PC-9 (cell line): ENCODE results near the gene ERMP1. TPM values are rescaled to one million over a fixed set of nuclear protein-coding genes. Genes with fewer than 3 reads are reported as not detected.

Experiments used
- BruUV-seq: library from RNA; stranded (reverse); fragments of 400-500 nt; replicated peaks from 2 replicates; lab custom pipeline; 2021; lab: Mats Ljungman, UMichigan
- CTCF ChIA-PET: fragments of 300-600 bp; sonication (Branson Sonifier 250); formaldehyde crosslinking; loops from one replicate; lab custom pipeline; 2022; ENCODE audit warnings: antibody characterized with exemption; lab: Charles Lee
- POLR2A ChIA-PET: fragments of 300-600 bp; sonication (Branson Sonifier 250); formaldehyde crosslinking; loops from one replicate; lab custom pipeline; 2022; ENCODE audit warnings: antibody characterized with exemption; ENCODE audit not compliant: unreplicated experiment; lab: Charles Lee
- DNase-seq, 2 experiments: peaks; one replicate each; pipeline versions ENCODE4 v3.0.0 to v3.0.0-alpha.2; 2015 to 2022; ENCODE audit warnings: mixed read lengths in 1 of 2
- H2AFZ ChIP-seq: fragments of 200-600 bp; sonication (generic); 2 replicates; pipeline ENCODE4 v1.8.1; 2017; ENCODE audit warnings: antibody characterized with exemption
- H3F3A ChIP-seq: fragments of 200-600 bp; sonication (generic); 2 replicates; pipeline ENCODE4 v1.8.1; 2017; ENCODE audit warnings: antibody characterized with exemption, mild to moderate bottlenecking, low read depth; ENCODE audit not compliant: insufficient read depth
- H3K27ac ChIP-seq: fragments of 200-600 bp; sonication (generic); 2 replicates; pipeline ENCODE4 v1.6.1; 2016; ENCODE audit warnings: mixed run types
- H3K27me3 ChIP-seq: fragments of 200-600 bp; sonication (generic); 2 replicates; pipeline ENCODE4 v1.6.1; 2016; ENCODE audit warnings: low read depth, mixed run types; ENCODE audit not compliant: insufficient read depth
- H3K36me3 ChIP-seq: fragments of 200-600 bp; sonication (generic); 2 replicates; pipeline ENCODE4 v1.6.1; 2016; ENCODE audit warnings: low read depth, mixed run types
- H3K4me1 ChIP-seq: fragments of 200-600 bp; sonication (generic); replicated peaks from 2 replicates; pipeline ENCODE4 v1.6.1; 2016; ENCODE audit warnings: mixed run types; ENCODE audit not compliant: insufficient read depth
- H3K4me2 ChIP-seq: fragments of 200-600 bp; sonication (generic); 2 replicates; pipeline ENCODE4 v1.6.1; 2017; ENCODE audit warnings: mixed run types
- H3K4me3 ChIP-seq: fragments of 200-600 bp; sonication (generic); 2 replicates; pipeline ENCODE4 v1.6.1; 2016; ENCODE audit warnings: mixed run types
- H3K79me2 ChIP-seq: fragments of 200-600 bp; sonication (generic); 2 replicates; pipeline ENCODE4 v1.6.1; 2017; ENCODE audit warnings: low read depth, mixed run types
- H3K9me2 ChIP-seq: fragments of 200-600 bp; sonication (generic); 2 replicates; pipeline ENCODE4 v1.8.1; 2017; ENCODE audit warnings: mild to moderate bottlenecking; ENCODE audit not compliant: insufficient read depth
- H3K9me3 ChIP-seq: fragments of 200-600 bp; sonication (generic); 2 replicates; pipeline ENCODE4 v1.8.1; 2016; ENCODE audit warnings: low read depth; ENCODE audit not compliant: insufficient read depth
- H4K20me1 ChIP-seq: fragments of 200-600 bp; sonication (generic); 2 replicates; pipeline ENCODE4 v1.8.1; 2017; ENCODE audit not compliant: insufficient read depth
- EZH2 ChIP-seq: fragments of 200-600 bp; sonication (generic); IDR thresholded peaks from 2 replicates; pipeline ENCODE4 v1.8.0; 2017; ENCODE audit warnings: antibody characterized with exemption, low read depth
- intact Hi-C: fragments of 100-400 bp; cut with micrococcal nuclease; formaldehyde crosslinking; loops from one replicate; pipeline ENCODE4 v1.10.0; 2022; ENCODE audit not compliant: unreplicated experiment
- total RNA-seq: library from RNA; stranded (reverse); gene quantifications from 2 replicates; pipeline ENCODE4 v1.2.3, GENCODE V29; 2021
- TF ChIP-seq, protein P1 (sequence below): fragments of 200-600 bp; sonication (generic); conservative IDR thresholded peaks from 2 replicates; pipeline ENCODE4 v1.6.1; 2017; ENCODE audit warnings: mixed run types, antibody characterized with exemption, mild to moderate bottlenecking, moderate library complexity

The ERMP1 gene
- total RNA-seq, 1 experiment from 2014 or later: 51.0 TPM

DNA sequence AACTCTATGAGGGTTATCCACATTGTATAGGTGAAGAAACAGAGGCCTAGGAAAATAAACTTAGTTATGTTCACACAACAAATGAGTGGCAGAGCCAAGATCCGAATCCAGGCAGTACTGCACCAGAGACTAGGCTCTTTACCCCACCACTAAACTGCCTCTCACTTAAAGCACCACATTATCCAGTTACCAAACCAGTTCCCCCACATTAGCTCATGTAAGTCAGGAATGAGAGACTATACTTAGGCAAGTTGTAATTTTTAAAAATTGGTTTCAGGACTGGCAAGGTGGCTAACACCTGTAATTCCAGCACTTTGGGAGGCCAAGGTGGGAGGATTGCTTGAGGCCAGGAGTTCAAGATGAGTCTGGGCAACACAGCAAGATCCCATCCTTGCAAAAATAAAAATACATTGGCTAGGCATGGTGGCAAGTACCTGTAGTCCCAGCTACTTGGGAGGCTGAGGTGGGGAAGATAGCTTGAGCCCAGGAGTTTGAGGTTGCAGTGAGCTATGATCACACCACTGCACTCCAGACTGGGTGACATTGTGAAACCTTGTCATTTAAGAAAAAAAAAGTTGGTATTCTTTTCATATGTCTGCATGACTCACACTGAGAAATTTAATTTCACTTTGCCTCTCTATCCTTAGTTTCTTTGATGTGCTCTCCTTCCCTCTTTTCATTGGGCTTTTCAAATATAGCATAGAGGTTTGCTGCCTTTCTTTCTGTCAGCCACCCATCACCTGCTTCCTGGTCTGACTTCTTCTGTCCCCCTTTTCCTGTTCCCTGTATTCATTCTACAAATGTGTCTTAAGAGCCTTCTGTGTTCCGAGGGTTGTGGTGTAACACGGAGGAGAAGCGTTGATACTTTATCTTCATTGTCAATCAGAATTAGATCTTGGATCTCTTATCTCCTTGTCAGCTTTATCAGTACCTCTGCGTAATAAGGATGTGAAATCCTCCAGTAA lies 64.7 kb downstream of the ERMP1 start:
- Histone ChIP-seq H3K9me2 (no peaks in the 10 kb centered on the region), H3K4me3 (no peak overlapping the region), H3K9me3 (no peaks in the 10 kb centered on the region), H3K36me3 (no peaks in the 10 kb centered on the region; the same call in 1 of the 2 replicates), H3F3A (no peaks in the 10 kb centered on the region), H4K20me1 (no peaks in the 10 kb centered on the region), H3K4me1 (no peaks in the 10 kb centered on the region), H3K27me3 (no peaks in the 10 kb centered on the region), H3K4me2 (no peak overlapping the region), H2AFZ (no peak overlapping the region), H3K27ac (no peak overlapping the region), H3K79me2 (no peaks in the 10 kb centered on the region)
- TF ChIP-seq, protein P1, sequence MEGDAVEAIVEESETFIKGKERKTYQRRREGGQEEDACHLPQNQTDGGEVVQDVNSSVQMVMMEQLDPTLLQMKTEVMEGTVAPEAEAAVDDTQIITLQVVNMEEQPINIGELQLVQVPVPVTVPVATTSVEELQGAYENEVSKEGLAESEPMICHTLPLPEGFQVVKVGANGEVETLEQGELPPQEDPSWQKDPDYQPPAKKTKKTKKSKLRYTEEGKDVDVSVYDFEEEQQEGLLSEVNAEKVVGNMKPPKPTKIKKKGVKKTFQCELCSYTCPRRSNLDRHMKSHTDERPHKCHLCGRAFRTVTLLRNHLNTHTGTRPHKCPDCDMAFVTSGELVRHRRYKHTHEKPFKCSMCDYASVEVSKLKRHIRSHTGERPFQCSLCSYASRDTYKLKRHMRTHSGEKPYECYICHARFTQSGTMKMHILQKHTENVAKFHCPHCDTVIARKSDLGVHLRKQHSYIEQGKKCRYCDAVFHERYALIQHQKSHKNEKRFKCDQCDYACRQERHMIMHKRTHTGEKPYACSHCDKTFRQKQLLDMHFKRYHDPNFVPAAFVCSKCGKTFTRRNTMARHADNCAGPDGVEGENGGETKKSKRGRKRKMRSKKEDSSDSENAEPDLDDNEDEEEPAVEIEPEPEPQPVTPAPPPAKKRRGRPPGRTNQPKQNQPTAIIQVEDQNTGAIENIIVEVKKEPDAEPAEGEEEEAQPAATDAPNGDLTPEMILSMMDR: no peak
- TF ChIP-seq EZH2: no peak
- no TSS peak for BruUV-seq
- DNase-seq: no peak
- POLR2A ChIA-PET: no interaction called here
- CTCF ChIA-PET: no interaction called here
- intact Hi-C loops: no loop called here

GRCh38 chr9:5764130-5764868 lies 68.6 kb downstream of the ERMP1 start:
- H3K4me2 ChIP-seq: no peak overlapping the region
- H3F3A ChIP-seq: no peaks in the 10 kb centered on the region
- CTCF ChIA-PET: no interaction called here
- H2AFZ ChIP-seq: no peak overlapping the region
- no peaks in the 10 kb centered on the region for H3K79me2 ChIP-seq
- no peak overlapping the region for H3K4me3 ChIP-seq
- no peaks in the 10 kb centered on the region for H3K4me1 ChIP-seq
- no peaks in the 10 kb centered on the region for H4K20me1 ChIP-seq
- DNase-seq: no peak
- no TSS peak for BruUV-seq
- H3K9me3 ChIP-seq: no peaks in the 10 kb centered on the region
- H3K9me2 ChIP-seq: no peaks in the 10 kb centered on the region
- no peak overlapping the region for H3K27ac ChIP-seq
- H3K36me3 ChIP-seq: no peaks in the 10 kb centered on the region; the same call in 1 of the 2 replicates
- TF ChIP-seq, protein P1: no peak
- intact Hi-C loops: no loop called here
- no peaks in the 10 kb centered on the region for H3K27me3 ChIP-seq
- POLR2A ChIA-PET: interaction anchor here (0.7 kb wide), 1 partner anchor 316 kb away, joined by 5 read pairs; no protein-coding TSS in a partner anchor

- no TSS peak for BruUV-seq
- intact Hi-C loops: no loop called here
- no peak overlapping the region for H2AFZ ChIP-seq
- DNase-seq: no peak
- no peaks in the 10 kb centered on the region for H3F3A ChIP-seq
- no peaks in the 10 kb centered on the region for H3K9me3 ChIP-seq
- no peak overlapping the region for H3K4me2 ChIP-seq
- H3K36me3 ChIP-seq: no peaks in the 10 kb centered on the region
- H3K4me3 ChIP-seq: no peak overlapping the region
- TF ChIP-seq EZH2: no peak
- TF ChIP-seq, protein P1: no peak
- no peaks in the 10 kb centered on the region for H3K9me2 ChIP-seq
- ChIA-PET POLR2A (no interaction called here), CTCF (no interaction called here)
- H4K20me1 ChIP-seq: no peaks in the 10 kb centered on the region
- H3K27ac ChIP-seq: no peak overlapping the region
- H3K4me1 ChIP-seq: no peaks in the 10 kb centered on the region
- H3K79me2 ChIP-seq: no peaks in the 10 kb centered on the region
- H3K27me3 ChIP-seq: no peaks in the 10 kb centered on the region
These were observed 70.5 kb downstream of the ERMP1 start for GRCh38 chr9:5762421-5762820.
